GM13976 (cell line): ENCODE data around the gene ZBTB22.

Experiments used
- DNase-seq: peaks from one replicate; pipeline ENCODE4 v3.0.0; 2012; ENCODE audit warnings: low spot score
- in situ Hi-C: fragments of 300-500 bp; cut with MboI; formaldehyde crosslinking; loops from one replicate; pipeline ENCODE4 v1.12.0; 2022; ENCODE audit warnings: low sequenced_read_pairs, mixed read lengths, inconsistent platforms; ENCODE audit not compliant: unreplicated experiment
- TF ChIP-seq, protein P1 (sequence below): IDR thresholded peaks from 2 replicates; pipeline ENCODE4 v1.5.1; 2012; ENCODE audit warnings: borderline replicate concordance, mild to moderate bottlenecking; ENCODE audit not compliant: insufficient read depth; ENCODE audit errors: extremely low read depth, missing control alignments, control extremely low read depth

ZBTB22 gene

DNA sequence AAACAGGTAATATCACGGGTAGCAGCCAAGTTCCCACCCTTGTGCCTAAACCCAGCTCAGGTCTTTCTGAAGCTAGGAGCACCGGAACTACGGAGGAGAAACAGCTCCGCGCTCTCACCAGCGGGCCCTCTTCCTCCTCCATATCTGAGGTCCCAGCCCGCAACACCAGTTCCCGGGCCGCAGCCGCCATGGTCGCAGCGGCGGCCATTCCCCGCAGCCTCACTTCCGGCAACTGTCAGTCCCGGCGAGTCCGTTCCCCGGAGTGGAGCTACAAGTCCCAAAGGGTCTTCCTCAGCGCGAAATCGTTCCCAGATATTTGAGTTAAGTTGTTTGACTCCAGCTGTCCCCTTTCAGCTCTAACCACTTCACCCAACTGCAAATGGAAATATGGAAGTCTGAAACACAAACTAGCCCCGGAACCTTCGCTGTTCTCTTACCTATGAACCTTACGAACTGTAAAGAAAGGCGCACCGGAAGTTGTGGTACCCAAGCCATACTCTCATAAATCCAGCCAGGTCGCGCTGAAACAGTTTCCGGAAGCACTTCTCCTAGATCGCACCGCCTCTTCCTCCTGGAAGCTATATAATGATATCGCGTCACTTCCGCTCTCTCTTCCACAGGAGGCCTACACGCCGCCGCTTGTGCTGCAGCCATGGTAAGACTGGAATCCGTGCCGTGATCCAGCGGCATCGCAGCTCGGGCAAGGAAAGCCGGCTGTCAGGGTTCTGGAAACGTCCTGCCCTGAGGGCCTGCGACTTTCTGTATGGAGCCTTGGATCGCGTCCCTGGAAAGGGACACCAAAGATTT is 45.9 kb downstream of the ZBTB22 start, which contains the start of the genes RPS18 and VPS52:
RPS18 (plus strand) TSS at position 608 of the 807 bp plus-strand sequence; CDS start at position 653, 45 bp downstream.
VPS52 (minus strand) TSS at position 409 of the 807 bp plus-strand sequence; CDS start at position 208, 201 bp downstream.
- in situ Hi-C loops: no loop called here
- TF ChIP-seq, protein P1, sequence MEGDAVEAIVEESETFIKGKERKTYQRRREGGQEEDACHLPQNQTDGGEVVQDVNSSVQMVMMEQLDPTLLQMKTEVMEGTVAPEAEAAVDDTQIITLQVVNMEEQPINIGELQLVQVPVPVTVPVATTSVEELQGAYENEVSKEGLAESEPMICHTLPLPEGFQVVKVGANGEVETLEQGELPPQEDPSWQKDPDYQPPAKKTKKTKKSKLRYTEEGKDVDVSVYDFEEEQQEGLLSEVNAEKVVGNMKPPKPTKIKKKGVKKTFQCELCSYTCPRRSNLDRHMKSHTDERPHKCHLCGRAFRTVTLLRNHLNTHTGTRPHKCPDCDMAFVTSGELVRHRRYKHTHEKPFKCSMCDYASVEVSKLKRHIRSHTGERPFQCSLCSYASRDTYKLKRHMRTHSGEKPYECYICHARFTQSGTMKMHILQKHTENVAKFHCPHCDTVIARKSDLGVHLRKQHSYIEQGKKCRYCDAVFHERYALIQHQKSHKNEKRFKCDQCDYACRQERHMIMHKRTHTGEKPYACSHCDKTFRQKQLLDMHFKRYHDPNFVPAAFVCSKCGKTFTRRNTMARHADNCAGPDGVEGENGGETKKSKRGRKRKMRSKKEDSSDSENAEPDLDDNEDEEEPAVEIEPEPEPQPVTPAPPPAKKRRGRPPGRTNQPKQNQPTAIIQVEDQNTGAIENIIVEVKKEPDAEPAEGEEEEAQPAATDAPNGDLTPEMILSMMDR: no peak
- DNase-seq: peak; percentile 94

DNA sequence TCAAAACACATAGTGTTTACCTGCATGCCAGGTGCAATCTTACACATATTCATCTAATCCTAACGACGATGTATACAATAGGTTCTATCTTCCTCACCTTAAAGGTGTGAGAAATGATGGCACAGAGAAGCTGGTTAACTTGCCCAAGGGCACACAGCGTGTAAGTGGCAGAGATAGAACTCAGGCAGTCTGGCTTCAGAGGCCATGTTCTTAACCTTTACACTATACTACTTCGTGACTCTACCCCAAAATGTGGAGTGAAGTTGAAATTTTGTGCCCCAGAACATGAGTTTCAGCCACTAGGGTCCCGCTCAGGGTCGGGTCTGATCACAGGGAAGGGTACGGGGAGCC is 46.5 kb downstream of the ZBTB22 start:
- in situ Hi-C loops: no loop called here
- TF ChIP-seq, protein P1: no peak
- DNase-seq: no peak
